NCI-H1694 (cell line): ENCODE data around the gene SPINT2.

Experiments used
- DNase-seq: peaks from one replicate; lab custom pipeline; 2025; lab: John Stamatoyannopoulos, UW

SPINT2 gene

DNA sequence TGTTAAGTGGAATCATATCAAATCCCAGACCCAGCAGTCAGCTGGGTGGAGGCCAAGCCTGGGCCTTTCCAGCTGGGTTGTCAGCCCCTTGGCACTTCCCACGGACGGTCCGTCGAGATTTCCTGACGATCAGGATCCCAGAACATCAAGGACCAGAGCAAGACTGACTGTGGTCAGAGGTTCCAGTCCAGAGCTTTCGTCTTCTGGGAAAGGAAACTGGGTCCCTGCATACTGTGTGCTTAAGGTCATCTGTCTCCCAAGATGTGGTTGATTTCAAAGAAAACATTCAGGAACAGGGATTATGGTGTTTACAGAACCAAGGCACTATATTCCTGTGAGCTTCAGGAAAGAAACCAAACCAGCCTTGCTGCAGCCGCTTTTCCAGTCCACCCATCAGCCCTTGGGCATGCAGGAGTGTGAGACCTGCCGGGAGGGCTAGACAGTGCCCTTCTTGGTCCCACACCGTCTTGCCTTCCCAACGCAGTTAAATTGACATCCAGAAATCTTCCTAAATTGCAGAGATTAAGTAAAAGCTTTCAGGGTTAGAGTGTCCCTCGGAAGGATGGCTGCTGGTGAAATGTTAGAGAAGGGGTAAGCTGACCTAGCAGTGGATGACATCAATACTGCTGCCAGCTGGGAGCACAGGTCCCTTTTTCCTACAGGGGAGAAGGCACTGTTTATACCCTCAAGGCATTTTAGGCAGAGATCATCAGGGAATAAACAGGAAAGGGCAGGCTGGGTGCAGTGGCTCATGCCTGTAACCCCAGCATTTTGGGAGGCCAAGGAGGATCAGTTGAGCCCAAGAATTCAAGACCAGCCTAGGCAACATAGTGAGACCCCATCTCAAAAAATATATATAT is 34.7 kb downstream of the SPINT2 start:
- no peak for DNase-seq

- DNase-seq: no peak
These were observed 39.4 kb downstream of the SPINT2 start, which contains the start of gene C19orf33 for GRCh38 chr19:38303517-38304351. TSS of gene C19orf33 (plus strand) at chr19:38304251. CDS start at chr19:38304262, 11 bp downstream.

GRCh38 chr19:38304352-38304865 is 40.0 kb downstream of the SPINT2 start:
- no peak for DNase-seq

- no peak for DNase-seq
These were observed 40.6 kb downstream of the SPINT2 start for GRCh38 chr19:38304866-38305429.

- DNase-seq: no peak
These were observed 41.9 kb downstream of the SPINT2 start for GRCh38 chr19:38306236-38306635.

DNA sequence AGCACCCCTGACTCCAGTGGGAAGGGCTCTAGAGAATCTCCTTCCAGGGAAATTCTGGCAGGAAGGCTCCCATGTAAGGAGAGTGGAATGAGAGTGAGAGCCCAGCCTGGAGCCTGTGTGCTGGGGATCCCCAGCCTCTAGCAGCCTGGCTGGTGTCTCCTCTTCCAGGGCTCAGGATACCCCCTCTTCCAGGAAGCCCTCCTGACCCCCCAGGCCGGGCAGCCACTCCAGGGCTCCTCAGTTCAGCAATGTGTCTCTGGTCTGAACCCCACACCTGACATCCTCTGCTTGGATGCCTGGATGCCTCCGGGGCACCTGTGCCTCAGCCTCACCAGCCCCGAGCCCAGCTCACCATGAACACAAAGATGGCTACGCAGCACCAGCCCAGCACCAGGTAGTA is 42.7 kb downstream of the SPINT2 start:
- no peak for DNase-seq

- DNase-seq: no peak
These were observed 43.2 kb downstream of the SPINT2 start for GRCh38 chr19:38307597-38307996.

GRCh38 chr19:38308006-38308766 is 43.8 kb downstream of the SPINT2 start:
- DNase-seq: no peak

- DNase-seq: no peak
These were observed 44.7 kb downstream of the SPINT2 start for GRCh38 chr19:38308926-38309614.

GRCh38 chr19:38309615-38310278 is 45.4 kb downstream of the SPINT2 start:
- no peak for DNase-seq

GRCh38 chr19:38310279-38310670 is 45.9 kb downstream of the SPINT2 start:
- DNase-seq: no peak

DNA sequence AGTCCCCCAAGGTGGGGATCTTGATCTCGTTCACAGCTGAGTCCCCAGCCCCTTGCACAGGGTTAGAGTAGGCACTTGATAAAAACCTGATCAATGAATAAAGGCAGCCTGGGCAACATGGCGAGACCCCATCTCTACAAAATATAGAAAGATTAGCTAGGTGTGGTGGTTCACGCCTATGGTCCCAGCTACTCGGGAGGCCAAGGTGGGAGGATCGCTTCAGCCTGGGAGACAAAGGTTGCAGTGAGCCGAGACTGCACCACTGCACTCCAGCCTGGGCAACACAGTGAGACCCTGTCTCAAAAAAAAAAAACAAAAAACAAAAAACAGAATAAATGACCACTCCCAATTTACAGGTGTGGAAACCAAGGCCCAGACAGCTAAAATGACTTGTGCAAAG is 46.6 kb downstream of the SPINT2 start:
- DNase-seq: no peak

GRCh38 chr19:38315657-38316476 is 51.5 kb downstream of the SPINT2 start, which contains the start of gene YIF1B:
TSS of gene YIF1B (minus strand) at chr19:38315947. CDS start at chr19:38315917, 30 bp downstream.
- DNase-seq: peak; percentile 96

DNA sequence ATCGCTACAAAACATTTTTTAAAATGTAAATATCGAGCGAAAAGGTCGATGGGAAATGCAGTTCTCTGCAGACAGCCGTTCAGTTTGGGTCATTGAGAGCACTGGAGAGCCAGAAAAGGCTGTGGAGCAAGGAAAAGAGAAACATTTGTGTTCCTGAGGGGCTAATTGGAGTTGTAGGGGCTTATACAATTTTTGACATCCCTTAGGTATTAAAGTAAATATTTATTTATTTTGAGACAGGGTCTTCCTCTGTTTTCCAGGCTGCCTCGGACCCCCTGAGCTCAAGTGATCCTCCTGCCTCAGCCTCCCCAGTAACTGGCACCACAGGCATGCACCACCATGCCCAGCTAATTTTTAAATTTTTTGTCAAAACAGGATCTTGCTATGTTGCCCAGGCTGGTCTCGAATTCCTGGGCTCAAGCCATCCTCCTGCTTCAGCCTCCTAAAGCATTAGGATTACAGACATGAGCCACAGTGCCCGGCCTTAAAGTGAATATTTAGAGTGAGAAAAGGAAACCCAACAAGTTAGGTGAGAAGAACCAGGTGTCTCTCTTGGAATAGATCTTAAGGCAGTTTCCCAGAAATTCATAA is 52.2 kb downstream of the SPINT2 start:
- no peak for DNase-seq

DNA sequence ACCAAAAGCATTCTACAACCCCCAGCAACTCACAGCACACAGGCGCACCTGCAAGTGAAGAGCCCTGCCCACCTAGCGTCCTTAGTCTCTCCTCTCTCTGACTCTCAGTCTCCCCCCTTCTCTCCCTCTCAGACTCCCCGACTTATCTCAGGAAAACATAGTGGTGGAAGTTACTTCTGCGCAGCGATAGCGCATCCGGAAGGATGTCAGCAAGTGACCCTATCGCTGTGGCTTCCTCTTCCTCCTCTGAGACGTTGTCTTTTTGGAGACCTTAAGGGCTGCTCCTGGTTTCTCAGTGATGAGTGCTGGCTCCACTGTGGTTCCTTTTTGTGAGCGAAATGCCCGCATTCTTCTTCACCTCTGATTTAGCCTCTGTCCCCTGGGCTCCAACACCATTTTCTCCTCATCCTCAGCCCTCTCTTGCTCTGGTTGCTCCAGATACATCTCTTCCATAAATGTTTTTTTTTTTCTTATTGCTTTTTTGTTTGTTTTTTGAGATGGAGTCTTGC is 52.8 kb downstream of the SPINT2 start:
- no peak for DNase-seq

- DNase-seq: no peak
These were observed 54.3 kb downstream of the SPINT2 start for GRCh38 chr19:38318660-38319059.

DNA sequence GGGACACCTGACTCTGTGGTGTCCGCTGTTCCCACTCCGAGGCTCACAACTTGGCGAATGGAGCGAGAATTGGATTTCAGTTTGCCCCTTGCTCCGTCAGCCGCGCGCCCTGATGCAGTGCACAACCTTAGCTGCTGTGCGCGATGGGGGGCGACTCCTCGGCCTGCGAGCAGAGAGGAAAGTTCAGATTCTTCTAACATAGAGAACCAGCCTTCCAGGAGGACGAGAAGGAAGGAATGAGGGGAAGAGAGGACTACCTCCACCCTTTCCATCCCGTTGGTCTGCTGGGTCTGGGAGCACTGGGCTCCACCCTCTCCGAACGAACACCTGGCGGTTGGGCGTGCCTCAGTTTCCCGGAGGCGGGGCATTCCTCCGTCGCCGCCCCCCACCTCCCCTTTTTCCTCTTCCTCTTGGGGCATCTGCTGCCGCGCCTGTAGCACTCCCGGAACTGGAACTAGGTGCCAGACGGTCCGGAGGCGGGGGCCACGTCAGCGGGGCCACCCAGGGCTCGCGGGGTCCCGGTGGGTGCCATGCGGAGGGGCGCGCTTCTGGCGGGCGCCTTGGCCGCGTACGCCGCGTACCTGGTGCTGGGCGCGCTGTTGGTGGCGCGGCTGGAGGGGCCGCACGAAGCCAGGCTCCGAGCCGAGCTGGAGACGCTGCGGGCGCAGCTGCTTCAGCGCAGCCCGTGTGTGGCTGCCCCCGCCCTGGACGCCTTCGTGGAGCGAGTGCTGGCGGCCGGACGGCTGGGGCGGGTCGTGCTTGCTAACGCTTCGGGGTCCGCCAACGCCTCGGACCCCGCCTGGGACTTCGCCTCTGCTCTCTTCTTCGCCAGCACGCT is 55.3 kb downstream of the SPINT2 start, which contains the start of gene KCNK6:
Gene KCNK6 (plus strand): TSS at position 425 of the 838 bp plus-strand sequence. CDS start 106 bp downstream, at position 531.
- no peak for DNase-seq

GRCh38 chr19:38320969-38321339 is 56.6 kb downstream of the SPINT2 start:
- DNase-seq: no peak
